GM18508 (cell line): ENCODE measurements around the gene TMEFF2.

Experiments used
- ATAC-seq: cut with Tn5 transposase; IDR thresholded peaks from one replicate; pipeline ENCODE4 v1.9.1; 2021; ENCODE audit warnings: moderate number of reproducible peaks; ENCODE audit not compliant: insufficient read depth, unreplicated experiment

Gene TMEFF2

GRCh38 chr2:192026059-192026824 lies 168.5 kb downstream of the TMEFF2 start:
- ATAC-seq, result no peak

GRCh38 chr2:192025637-192026036 lies 169.1 kb downstream of the TMEFF2 start:
- no peak for ATAC-seq

- ATAC-seq, result no peak
Observed at GRCh38 chr2:192023006-192023405, 171.7 kb downstream of the TMEFF2 start.

GRCh38 chr2:192017844-192018243 lies 176.9 kb downstream of the TMEFF2 start:
- no peak for ATAC-seq

GRCh38 chr2:192016265-192016664 lies 178.5 kb downstream of the TMEFF2 start:
- no peak for ATAC-seq

GRCh38 chr2:192013211-192013610 lies 181.5 kb downstream of the TMEFF2 start:
- no peak for ATAC-seq

- no peak for ATAC-seq
Observed at GRCh38 chr2:192011196-192011595, 183.5 kb downstream of the TMEFF2 start.

- ATAC-seq, result no peak
Observed at GRCh38 chr2:192010073-192010472, 184.7 kb downstream of the TMEFF2 start.

GRCh38 chr2:192007581-192008228 lies 187.0 kb downstream of the TMEFF2 start:
- ATAC-seq, result no peak

- ATAC-seq, result no peak
Observed at GRCh38 chr2:192005211-192005610, 189.5 kb downstream of the TMEFF2 start.

- ATAC-seq, result peak; percentile 48
Observed at GRCh38 chr2:192004188-192004963, 190.4 kb downstream of the TMEFF2 start.

GRCh38 chr2:192002418-192002817 lies 192.3 kb downstream of the TMEFF2 start:
- ATAC-seq, result no peak

- ATAC-seq, result no peak
Observed at GRCh38 chr2:192000196-192000980, 194.3 kb downstream of the TMEFF2 start.

- no peak for ATAC-seq
Observed at GRCh38 chr2:191999101-191999841, 195.5 kb downstream of the TMEFF2 start.

GRCh38 chr2:191995285-191995684 lies 199.4 kb downstream of the TMEFF2 start:
- ATAC-seq, result no peak

- no peak for ATAC-seq
Observed at GRCh38 chr2:191994749-191995148, 200.0 kb downstream of the TMEFF2 start.

- no peak for ATAC-seq
Observed at GRCh38 chr2:191991442-191991841, 203.3 kb downstream of the TMEFF2 start.

GRCh38 chr2:191985740-191986139 lies 209.0 kb downstream of the TMEFF2 start:
- ATAC-seq, result no peak

- no peak for ATAC-seq
Observed at GRCh38 chr2:191983591-191983990, 211.1 kb downstream of the TMEFF2 start.

- ATAC-seq, result no peak
Observed at GRCh38 chr2:191983186-191983585, 211.5 kb downstream of the TMEFF2 start.
